H1 (cell line): ENCODE data around the gene GAS2L1. TPM values are rescaled to one million over a fixed set of nuclear protein-coding genes. Genes with fewer than 3 reads are reported as not detected.
A peak's percentile ranks its signal among the peaks of the same experiment; 100 is the strongest.

Experiments used
- MAFK ChIP-seq: IDR thresholded peaks from 2 replicates; pipeline ENCODE4 v1.6.1; 2012; ENCODE audit warnings: low read depth, mild to moderate bottlenecking, improper control_type of control experiment, low read length
- NRF1 ChIP-seq: IDR thresholded peaks from 2 replicates; pipeline ENCODE4 v1.6.1; 2011; ENCODE audit warnings: mild to moderate bottlenecking, low read depth, low read length, improper control_type of control experiment
- RAD21 ChIP-seq, 2 experiments: IDR thresholded peaks in 1 of 2; conservative IDR thresholded peaks in 1 of 2; 2 replicates each; pipeline ENCODE4 v1.6.1; 2011; ENCODE audit warnings: low read depth in 2 of 2, low read length in 2 of 2, improper control_type of control experiment in 1 of 2, inconsistent platforms in 1 of 2, mild to moderate bottlenecking in 1 of 2, moderate library complexity in 1 of 2
- SIRT6 ChIP-seq: IDR thresholded peaks from one replicate; pipeline ENCODE4 v1.7.1; 2012; ENCODE audit warnings: low read length, inconsistent platforms
- TBP ChIP-seq: IDR thresholded peaks from 2 replicates; pipeline ENCODE4 v1.6.1; 2011; ENCODE audit warnings: low read depth, low read length, improper control_type of control experiment
- TCF12 ChIP-seq: IDR thresholded peaks from 2 replicates; pipeline ENCODE4 v1.6.1; 2011; ENCODE audit warnings: low read depth, mild to moderate bottlenecking, low read length
- polyA plus RNA-seq, 7 experiments: library from polyadenylated mRNA; depleted of rRNA in 3 of 7; stranded (reverse) in 5 of 7; unstranded in 2 of 7; fragments of >200 nt in 5 of 7; fragments of 200-250 nt in 2 of 7; gene quantifications; 1 replicate in 5 of 7; 2 replicates in 1 of 7; 4 replicates in 1 of 7; pipeline versions ENCODE4 v1.2.1 to v1.2.3, GENCODE V29; 2011 to 2013; ENCODE audit warnings: missing spikeins in 2 of 7, mixed read lengths in 2 of 7
- total RNA-seq: library from RNA; stranded (reverse); fragmentation: NEBNext Ultra II Directional; extraction: Animal tissue kit (Norgen Biotek cat#: 25700); gene quantifications from 2 replicates; pipeline ENCODE4 v1.2.1, GENCODE V29; 2021
- TF ChIP-seq, protein P1 (sequence below): fragments of 300-600 bp; sonication (generic); IDR thresholded peaks from 2 replicates; pipeline ENCODE4 v1.7.1; 2012; ENCODE audit warnings: low read length, moderate library complexity, mild to moderate bottlenecking, inconsistent platforms; ENCODE audit not compliant: insufficient replicate concordance
- TF ChIP-seq, protein P2 (sequence below), 3 experiments: IDR thresholded peaks; 1 replicate in 2 of 3; 2 replicates in 1 of 3; pipeline versions ENCODE4 v1.5.1 to v1.6.1; 2011; ENCODE audit warnings: low read length in 3 of 3, mild to moderate bottlenecking in 3 of 3, inconsistent platforms in 2 of 3, low read depth in 1 of 3, moderate library complexity in 1 of 3; ENCODE audit not compliant: insufficient read depth in 1 of 3; ENCODE audit errors: control extremely low read depth in 1 of 3

GAS2L1 gene
- total and polyA plus RNA-seq, 2 of the 8 experiments (the other 6 are each of a cell fraction or from before 2014, with no cell fraction given) = 3.6 to 10.1 TPM

DNA sequence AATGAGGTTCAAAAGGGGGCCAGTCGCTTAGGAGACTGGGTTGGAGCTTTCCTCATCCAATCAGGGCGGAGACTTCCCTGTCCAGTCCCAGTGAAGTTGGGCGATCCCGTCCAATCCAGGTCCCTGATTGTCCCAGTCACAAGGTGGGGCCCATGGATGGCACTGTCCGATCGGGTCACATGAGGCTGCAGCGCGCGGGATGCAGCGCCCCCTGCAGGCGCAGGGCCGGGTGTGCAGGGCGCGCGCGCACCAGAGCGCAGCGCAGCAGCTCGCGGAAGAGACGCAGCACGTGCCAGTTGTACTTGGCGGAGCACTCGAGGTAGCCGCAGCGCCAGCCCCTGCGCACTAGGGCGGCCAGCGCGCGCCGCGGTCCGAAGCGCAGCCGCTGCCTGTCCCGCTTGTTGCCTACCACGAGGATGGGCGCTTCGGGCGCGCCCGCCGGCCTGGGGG is 6.7 kb downstream of the GAS2L1 start (continued):
- TF ChIP-seq, protein P1, sequence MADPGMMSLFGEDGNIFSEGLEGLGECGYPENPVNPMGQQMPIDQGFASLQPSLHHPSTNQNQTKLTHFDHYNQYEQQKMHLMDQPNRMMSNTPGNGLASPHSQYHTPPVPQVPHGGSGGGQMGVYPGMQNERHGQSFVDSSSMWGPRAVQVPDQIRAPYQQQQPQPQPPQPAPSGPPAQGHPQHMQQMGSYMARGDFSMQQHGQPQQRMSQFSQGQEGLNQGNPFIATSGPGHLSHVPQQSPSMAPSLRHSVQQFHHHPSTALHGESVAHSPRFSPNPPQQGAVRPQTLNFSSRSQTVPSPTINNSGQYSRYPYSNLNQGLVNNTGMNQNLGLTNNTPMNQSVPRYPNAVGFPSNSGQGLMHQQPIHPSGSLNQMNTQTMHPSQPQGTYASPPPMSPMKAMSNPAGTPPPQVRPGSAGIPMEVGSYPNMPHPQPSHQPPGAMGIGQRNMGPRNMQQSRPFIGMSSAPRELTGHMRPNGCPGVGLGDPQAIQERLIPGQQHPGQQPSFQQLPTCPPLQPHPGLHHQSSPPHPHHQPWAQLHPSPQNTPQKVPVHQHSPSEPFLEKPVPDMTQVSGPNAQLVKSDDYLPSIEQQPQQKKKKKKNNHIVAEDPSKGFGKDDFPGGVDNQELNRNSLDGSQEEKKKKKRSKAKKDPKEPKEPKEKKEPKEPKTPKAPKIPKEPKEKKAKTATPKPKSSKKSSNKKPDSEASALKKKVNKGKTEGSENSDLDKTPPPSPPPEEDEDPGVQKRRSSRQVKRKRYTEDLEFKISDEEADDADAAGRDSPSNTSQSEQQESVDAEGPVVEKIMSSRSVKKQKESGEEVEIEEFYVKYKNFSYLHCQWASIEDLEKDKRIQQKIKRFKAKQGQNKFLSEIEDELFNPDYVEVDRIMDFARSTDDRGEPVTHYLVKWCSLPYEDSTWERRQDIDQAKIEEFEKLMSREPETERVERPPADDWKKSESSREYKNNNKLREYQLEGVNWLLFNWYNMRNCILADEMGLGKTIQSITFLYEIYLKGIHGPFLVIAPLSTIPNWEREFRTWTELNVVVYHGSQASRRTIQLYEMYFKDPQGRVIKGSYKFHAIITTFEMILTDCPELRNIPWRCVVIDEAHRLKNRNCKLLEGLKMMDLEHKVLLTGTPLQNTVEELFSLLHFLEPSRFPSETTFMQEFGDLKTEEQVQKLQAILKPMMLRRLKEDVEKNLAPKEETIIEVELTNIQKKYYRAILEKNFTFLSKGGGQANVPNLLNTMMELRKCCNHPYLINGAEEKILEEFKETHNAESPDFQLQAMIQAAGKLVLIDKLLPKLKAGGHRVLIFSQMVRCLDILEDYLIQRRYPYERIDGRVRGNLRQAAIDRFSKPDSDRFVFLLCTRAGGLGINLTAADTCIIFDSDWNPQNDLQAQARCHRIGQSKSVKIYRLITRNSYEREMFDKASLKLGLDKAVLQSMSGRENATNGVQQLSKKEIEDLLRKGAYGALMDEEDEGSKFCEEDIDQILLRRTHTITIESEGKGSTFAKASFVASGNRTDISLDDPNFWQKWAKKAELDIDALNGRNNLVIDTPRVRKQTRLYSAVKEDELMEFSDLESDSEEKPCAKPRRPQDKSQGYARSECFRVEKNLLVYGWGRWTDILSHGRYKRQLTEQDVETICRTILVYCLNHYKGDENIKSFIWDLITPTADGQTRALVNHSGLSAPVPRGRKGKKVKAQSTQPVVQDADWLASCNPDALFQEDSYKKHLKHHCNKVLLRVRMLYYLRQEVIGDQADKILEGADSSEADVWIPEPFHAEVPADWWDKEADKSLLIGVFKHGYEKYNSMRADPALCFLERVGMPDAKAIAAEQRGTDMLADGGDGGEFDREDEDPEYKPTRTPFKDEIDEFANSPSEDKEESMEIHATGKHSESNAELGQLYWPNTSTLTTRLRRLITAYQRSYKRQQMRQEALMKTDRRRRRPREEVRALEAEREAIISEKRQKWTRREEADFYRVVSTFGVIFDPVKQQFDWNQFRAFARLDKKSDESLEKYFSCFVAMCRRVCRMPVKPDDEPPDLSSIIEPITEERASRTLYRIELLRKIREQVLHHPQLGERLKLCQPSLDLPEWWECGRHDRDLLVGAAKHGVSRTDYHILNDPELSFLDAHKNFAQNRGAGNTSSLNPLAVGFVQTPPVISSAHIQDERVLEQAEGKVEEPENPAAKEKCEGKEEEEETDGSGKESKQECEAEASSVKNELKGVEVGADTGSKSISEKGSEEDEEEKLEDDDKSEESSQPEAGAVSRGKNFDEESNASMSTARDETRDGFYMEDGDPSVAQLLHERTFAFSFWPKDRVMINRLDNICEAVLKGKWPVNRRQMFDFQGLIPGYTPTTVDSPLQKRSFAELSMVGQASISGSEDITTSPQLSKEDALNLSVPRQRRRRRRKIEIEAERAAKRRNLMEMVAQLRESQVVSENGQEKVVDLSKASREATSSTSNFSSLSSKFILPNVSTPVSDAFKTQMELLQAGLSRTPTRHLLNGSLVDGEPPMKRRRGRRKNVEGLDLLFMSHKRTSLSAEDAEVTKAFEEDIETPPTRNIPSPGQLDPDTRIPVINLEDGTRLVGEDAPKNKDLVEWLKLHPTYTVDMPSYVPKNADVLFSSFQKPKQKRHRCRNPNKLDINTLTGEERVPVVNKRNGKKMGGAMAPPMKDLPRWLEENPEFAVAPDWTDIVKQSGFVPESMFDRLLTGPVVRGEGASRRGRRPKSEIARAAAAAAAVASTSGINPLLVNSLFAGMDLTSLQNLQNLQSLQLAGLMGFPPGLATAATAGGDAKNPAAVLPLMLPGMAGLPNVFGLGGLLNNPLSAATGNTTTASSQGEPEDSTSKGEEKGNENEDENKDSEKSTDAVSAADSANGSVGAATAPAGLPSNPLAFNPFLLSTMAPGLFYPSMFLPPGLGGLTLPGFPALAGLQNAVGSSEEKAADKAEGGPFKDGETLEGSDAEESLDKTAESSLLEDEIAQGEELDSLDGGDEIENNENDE = no peak
- TF ChIP-seq NRF1 (peak; percentile 49), TBP (no peak; the same call in 1 of the 2 replicates), MAFK (no peak), TCF12 (peak; percentile 75; the same call in 1 of the 2 replicates), SIRT6 (no peak), RAD21 (IDR thresholded peaks at IDR 0.05 in 1 of 2, conservative IDR thresholded peaks at IDR 0.05 in 1 of 2; ENCODE audit: low read depth in 2 of 2, low read length in 2 of 2) (peak; percentile 71 to 82)
- TF ChIP-seq, protein P2, sequence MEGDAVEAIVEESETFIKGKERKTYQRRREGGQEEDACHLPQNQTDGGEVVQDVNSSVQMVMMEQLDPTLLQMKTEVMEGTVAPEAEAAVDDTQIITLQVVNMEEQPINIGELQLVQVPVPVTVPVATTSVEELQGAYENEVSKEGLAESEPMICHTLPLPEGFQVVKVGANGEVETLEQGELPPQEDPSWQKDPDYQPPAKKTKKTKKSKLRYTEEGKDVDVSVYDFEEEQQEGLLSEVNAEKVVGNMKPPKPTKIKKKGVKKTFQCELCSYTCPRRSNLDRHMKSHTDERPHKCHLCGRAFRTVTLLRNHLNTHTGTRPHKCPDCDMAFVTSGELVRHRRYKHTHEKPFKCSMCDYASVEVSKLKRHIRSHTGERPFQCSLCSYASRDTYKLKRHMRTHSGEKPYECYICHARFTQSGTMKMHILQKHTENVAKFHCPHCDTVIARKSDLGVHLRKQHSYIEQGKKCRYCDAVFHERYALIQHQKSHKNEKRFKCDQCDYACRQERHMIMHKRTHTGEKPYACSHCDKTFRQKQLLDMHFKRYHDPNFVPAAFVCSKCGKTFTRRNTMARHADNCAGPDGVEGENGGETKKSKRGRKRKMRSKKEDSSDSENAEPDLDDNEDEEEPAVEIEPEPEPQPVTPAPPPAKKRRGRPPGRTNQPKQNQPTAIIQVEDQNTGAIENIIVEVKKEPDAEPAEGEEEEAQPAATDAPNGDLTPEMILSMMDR (IDR thresholded peaks at IDR 0.05; ENCODE audit: control extremely low read depth in 1 of 3, insufficient read depth in 1 of 3, low read depth in 1 of 3, low read length in 3 of 3) = peak; percentile 93 to 99 (median 96)
